H1 (cell line): ENCODE measurements around the gene PBX1. TPM values are rescaled to one million over a fixed set of nuclear protein-coding genes. Genes with fewer than 3 reads are reported as not detected.

ENCODE experiments used
- CTCF ChIA-PET: fragments of 300-600 bp; sonication (Branson Sonifier 250); formaldehyde crosslinking; loops from one replicate; lab custom pipeline; 2021; ENCODE audit not compliant: partially characterized antibody; lab: Charles Lee
- POLR2A ChIA-PET: fragments of 300-600 bp; sonication (Branson Sonifier 250); formaldehyde crosslinking; loops from one replicate; lab custom pipeline; 2021; ENCODE audit warnings: inconsistent platforms; ENCODE audit not compliant: partially characterized antibody; lab: Charles Lee
- DNase-seq, 2 experiments: peaks; one replicate each; pipeline versions ENCODE4 v3.0.0 to v3.0.0-alpha.2; 2010 to 2022; ENCODE audit warnings: low spot score in 2 of 2, low read depth in 1 of 2, mixed read lengths in 1 of 2
- FAIRE-seq: peaks from 2 replicates; lab custom pipeline; 2011; peaks lifted over from hg19 to GRCh38; lab: Jason Lieb, UNC
- H2AFZ ChIP-seq: 2 replicates; pipeline ENCODE4 v1.8.1; 2012; ENCODE audit warnings: low read length, inconsistent platforms
- H2AK5ac ChIP-seq: 2 replicates; pipeline ENCODE4 v1.6.1; 2013; ENCODE audit warnings: low read depth, low read length
- H2BK120ac ChIP-seq: replicated peaks from 2 replicates; pipeline ENCODE3; 2013; ENCODE audit warnings: low read depth, low read length, inconsistent platforms
- H2BK12ac ChIP-seq: 2 replicates; pipeline ENCODE4 v1.6.1; 2013; ENCODE audit warnings: low read depth, low read length
- H2BK15ac ChIP-seq: 2 replicates; pipeline ENCODE4 v1.6.1; 2013; ENCODE audit warnings: low read length
- H2BK20ac ChIP-seq: 2 replicates; pipeline ENCODE4 v1.6.1; 2013; ENCODE audit warnings: low read length
- H2BK5ac ChIP-seq: 2 replicates; pipeline ENCODE4 v1.6.1; 2013; ENCODE audit warnings: low read depth, low read length
- H3K14ac ChIP-seq: 2 replicates; pipeline ENCODE4 v1.6.1; 2013; ENCODE audit warnings: inconsistent platforms; ENCODE audit not compliant: insufficient read length
- H3K18ac ChIP-seq: 2 replicates; pipeline ENCODE4 v1.6.1; 2013; ENCODE audit warnings: low read length; ENCODE audit errors: extremely low read depth
- H3K23ac ChIP-seq: 2 replicates; pipeline ENCODE4 v1.6.1; 2013; ENCODE audit warnings: inconsistent platforms; ENCODE audit not compliant: insufficient read length
- H3K23me2 ChIP-seq: 2 replicates; pipeline ENCODE4 v1.6.1; 2013; ENCODE audit warnings: low read depth, low read length
- H3K27ac ChIP-seq: 2 replicates; pipeline ENCODE4 v1.6.1; 2011; ENCODE audit warnings: low read depth, low read length, inconsistent platforms
- H3K27me3 ChIP-seq, 4 experiments: replicated peaks in 1 of 4; 1 replicate in 1 of 4; 2 replicates in 3 of 4; pipeline versions ENCODE4 v1.6.1 to v1.8.1; 2011 to 2013; ENCODE audit warnings: low read length in 3 of 4, mild to moderate bottlenecking in 3 of 4, inconsistent platforms in 2 of 4, mixed read lengths in 2 of 4, moderate library complexity in 1 of 4; ENCODE audit not compliant: control insufficient read depth in 3 of 4, insufficient read depth in 3 of 4; ENCODE audit errors: extremely low read depth in 1 of 4
- H3K36me3 ChIP-seq, 4 experiments: 2 replicates each; pipeline versions ENCODE4 v1.6.1 to v1.8.1; 2011 to 2013; ENCODE audit warnings: mild to moderate bottlenecking in 4 of 4, low read length in 3 of 4, moderate library complexity in 2 of 4, control low read depth in 1 of 4, inconsistent platforms in 1 of 4; ENCODE audit not compliant: insufficient read depth in 4 of 4, control insufficient read depth in 2 of 4
- H3K4ac ChIP-seq: replicated peaks from 2 replicates; pipeline ENCODE3; 2013; ENCODE audit warnings: low read length, low read depth, mixed read lengths, inconsistent platforms; ENCODE audit not compliant: insufficient read length
- H3K4me1 ChIP-seq, 4 experiments: replicated peaks in 1 of 4; 1 replicate in 1 of 4; 2 replicates in 3 of 4; pipeline versions ENCODE4 v1.6.1 to v1.8.1; 2011 to 2013; ENCODE audit warnings: low read length in 3 of 4, inconsistent platforms in 2 of 4, mixed read lengths in 1 of 4; ENCODE audit not compliant: insufficient read depth in 4 of 4, control insufficient read depth in 3 of 4
- H3K4me2 ChIP-seq, 2 experiments: 2 replicates each; pipeline versions ENCODE4 v1.6.1 to v1.8.1; 2011 to 2013; ENCODE audit warnings: low read depth in 2 of 2, low read length in 2 of 2, control low read depth in 1 of 2, inconsistent platforms in 1 of 2, mild to moderate bottlenecking in 1 of 2; ENCODE audit not compliant: insufficient read depth in 1 of 2
- H3K4me3 ChIP-seq, 4 experiments: fragments of 200-600, 300-600 bp in 1 of 4; sonication (generic), shearing (Covaris generic), sonication (Bioruptor Twin) in 1 of 4; 2 replicates each; pipeline versions ENCODE4 v1.5.1 to v1.8.1; 2011 to 2016; ENCODE audit warnings: low read length in 4 of 4, low read depth in 3 of 4, control low read depth in 2 of 4, inconsistent platforms in 2 of 4, mild to moderate bottlenecking in 2 of 4, mixed read lengths in 1 of 4, moderate library complexity in 1 of 4; ENCODE audit not compliant: insufficient read depth in 2 of 4; ENCODE audit errors: extremely low read depth in 1 of 4
- H3K56ac ChIP-seq: replicated peaks from 2 replicates; pipeline ENCODE3; 2013; ENCODE audit warnings: low read depth, mild to moderate bottlenecking, mixed read lengths, low read length, inconsistent platforms; ENCODE audit not compliant: insufficient read length
- H3K79me1 ChIP-seq: 2 replicates; pipeline ENCODE4 v1.6.1; 2013; ENCODE audit warnings: low read depth, low read length, control low read depth
- H3K79me2 ChIP-seq, 2 experiments: 2 replicates each; pipeline versions ENCODE4 v1.6.1 to v1.8.1; 2012 to 2013; ENCODE audit warnings: low read length in 2 of 2, mild to moderate bottlenecking in 2 of 2, inconsistent platforms in 1 of 2; ENCODE audit not compliant: insufficient read depth in 2 of 2, control insufficient read depth in 1 of 2
- H3K9ac ChIP-seq, 4 experiments: replicated peaks in 1 of 4; 1 replicate in 1 of 4; 2 replicates in 3 of 4; pipeline versions ENCODE4 v1.6.1 to v1.8.1; 2011 to 2013; ENCODE audit warnings: low read depth in 3 of 4, low read length in 3 of 4, control low read depth in 2 of 4, mild to moderate bottlenecking in 2 of 4, moderate library complexity in 2 of 4, inconsistent platforms in 1 of 4; ENCODE audit errors: extremely low read depth in 1 of 4
- H3K9me3 ChIP-seq, 2 experiments: 2 replicates each; pipeline versions ENCODE4 v1.6.1 to v1.8.1; 2012 to 2013; ENCODE audit warnings: mild to moderate bottlenecking in 2 of 2, moderate library complexity in 2 of 2, control low read depth in 1 of 2, inconsistent platforms in 1 of 2, low read depth in 1 of 2, low read length in 1 of 2, mixed read lengths in 1 of 2; ENCODE audit not compliant: insufficient read depth in 2 of 2
- H4K20me1 ChIP-seq, 2 experiments: replicated peaks in 1 of 2; 2 replicates each; pipeline versions ENCODE3 to v1.8.1; 2011 to 2013; ENCODE audit warnings: inconsistent platforms in 2 of 2, low read length in 2 of 2, mild to moderate bottlenecking in 1 of 2; ENCODE audit not compliant: insufficient read depth in 2 of 2, control insufficient read depth in 1 of 2
- H4K5ac ChIP-seq: 2 replicates; pipeline ENCODE4 v1.6.1; 2013; ENCODE audit warnings: low read length, low read depth, mixed read lengths, inconsistent platforms; ENCODE audit not compliant: insufficient read length
- H4K8ac ChIP-seq: 2 replicates; pipeline ENCODE4 v1.8.0; 2013; ENCODE audit warnings: mild to moderate bottlenecking, moderate library complexity, low read length, inconsistent platforms; ENCODE audit not compliant: insufficient read depth; ENCODE audit errors: extremely low read depth
- H4K91ac ChIP-seq: replicated peaks from 2 replicates; pipeline ENCODE3; 2013; ENCODE audit warnings: low read length, mixed read lengths, inconsistent platforms; ENCODE audit not compliant: insufficient read length
- ASH2L ChIP-seq: fragments of 200-600, 300-600 bp; sonication (generic); IDR thresholded peaks from one replicate; pipeline ENCODE4 v1.7.1; 2017; ENCODE audit warnings: low read length
- JUN ChIP-seq: IDR thresholded peaks from 2 replicates; pipeline ENCODE4 v1.6.1; 2011; ENCODE audit warnings: low read depth, mild to moderate bottlenecking, improper control_type of control experiment, low read length
- JUND ChIP-seq: IDR thresholded peaks from 2 replicates; pipeline ENCODE4 v1.6.1; 2011; ENCODE audit warnings: mild to moderate bottlenecking, improper control_type of control experiment, low read length
- NRF1 ChIP-seq: IDR thresholded peaks from 2 replicates; pipeline ENCODE4 v1.6.1; 2011; ENCODE audit warnings: mild to moderate bottlenecking, low read depth, low read length, improper control_type of control experiment
- POLR2A ChIP-seq, 2 experiments: IDR thresholded peaks; 1 replicate in 1 of 2; 2 replicates in 1 of 2; pipeline ENCODE4 v1.6.1; 2011; ENCODE audit warnings: low read depth in 2 of 2, low read length in 2 of 2, mild to moderate bottlenecking in 2 of 2; ENCODE audit errors: control extremely low read depth in 1 of 2
- POU5F1 ChIP-seq: IDR thresholded peaks from 2 replicates; pipeline ENCODE4 v1.6.1; 2011; ENCODE audit warnings: low read depth, mild to moderate bottlenecking, low read length, moderate library complexity
- RFX5 ChIP-seq: IDR thresholded peaks from 2 replicates; pipeline ENCODE4 v1.6.1; 2011; ENCODE audit warnings: low read depth, low read length, improper control_type of control experiment, borderline replicate concordance
- RNF2 ChIP-seq: fragments of 200-900, 300-1000 bp; sonication (generic); IDR thresholded peaks from 2 replicates; pipeline ENCODE4 v1.7.1; 2016; ENCODE audit warnings: borderline replicate concordance, low read depth, mild to moderate bottlenecking, antibody characterized with exemption, low read length; ENCODE audit not compliant: poor library complexity, severe bottlenecking; ENCODE audit errors: missing control alignments
- SAP30 ChIP-seq: fragments of 300-600 bp; sonication (generic); IDR thresholded peaks from 2 replicates; pipeline ENCODE4 v1.7.1; 2012; ENCODE audit warnings: low read length, moderate library complexity, mild to moderate bottlenecking, inconsistent platforms; ENCODE audit not compliant: insufficient read depth, insufficient replicate concordance
- SP1 ChIP-seq: IDR thresholded peaks from 2 replicates; pipeline ENCODE4 v1.6.1; 2011; ENCODE audit warnings: low read depth, low read length
- SRF ChIP-seq: IDR thresholded peaks from 2 replicates; pipeline ENCODE4 v1.6.1; 2011; ENCODE audit warnings: mild to moderate bottlenecking, low read depth, low read length, moderate library complexity
- SUZ12 ChIP-seq: fragments of 200-600 bp; sonication (generic); IDR thresholded peaks from 2 replicates; pipeline ENCODE4 v1.6.1; 2012; ENCODE audit warnings: mild to moderate bottlenecking, inconsistent platforms, low read length, moderate library complexity, mixed read lengths
- TBP ChIP-seq: IDR thresholded peaks from 2 replicates; pipeline ENCODE4 v1.6.1; 2011; ENCODE audit warnings: low read depth, low read length, improper control_type of control experiment
- TCF12 ChIP-seq: IDR thresholded peaks from 2 replicates; pipeline ENCODE4 v1.6.1; 2011; ENCODE audit warnings: low read depth, mild to moderate bottlenecking, low read length
- YY1 ChIP-seq: IDR thresholded peaks from 2 replicates; pipeline ENCODE4 v1.6.1; 2011; ENCODE audit warnings: low read depth, mild to moderate bottlenecking, low read length
- WGBS, 2 experiments: shearing (Covaris generic) in 1 of 2; methylation state at CpG; one replicate each; pipeline versions ENCODE4 v1.1.6 to v1.1.7; 2013 to 2015; ENCODE audit warnings: low lambda C conversion rate in 2 of 2, mixed read lengths in 2 of 2, inconsistent platforms in 1 of 2, low coverage in 1 of 2, missing lambda C conversion rate in 1 of 2; ENCODE audit not compliant: insufficient replicate concordance in 2 of 2, insufficient coverage in 1 of 2, insufficient read length in 1 of 2; ENCODE audit errors: extremely low coverage in 1 of 2, missing lambda C conversion rate in 1 of 2; 5-methylcytosine and 5-hydroxymethylcytosine counted together
- polyA plus RNA-seq, 7 experiments: library from polyadenylated mRNA; depleted of rRNA in 3 of 7; stranded (reverse) in 5 of 7; unstranded in 2 of 7; fragments of >200 nt in 5 of 7; fragments of 200-250 nt in 2 of 7; gene quantifications; 1 replicate in 5 of 7; 2 replicates in 1 of 7; 4 replicates in 1 of 7; pipeline versions ENCODE4 v1.2.1 to v1.2.3, GENCODE V29; 2011 to 2013; ENCODE audit warnings: missing spikeins in 2 of 7, mixed read lengths in 2 of 7
- total RNA-seq: library from RNA; stranded (reverse); fragmentation: NEBNext Ultra II Directional; extraction: Animal tissue kit (Norgen Biotek cat#: 25700); gene quantifications from 2 replicates; pipeline ENCODE4 v1.2.1, GENCODE V29; 2021

Gene PBX1
- total and polyA plus RNA-seq, 2 of the 8 experiments (the other 6 are each of a cell fraction or from before 2014, with no cell fraction given), result 87.4 to 124 TPM

DNA sequence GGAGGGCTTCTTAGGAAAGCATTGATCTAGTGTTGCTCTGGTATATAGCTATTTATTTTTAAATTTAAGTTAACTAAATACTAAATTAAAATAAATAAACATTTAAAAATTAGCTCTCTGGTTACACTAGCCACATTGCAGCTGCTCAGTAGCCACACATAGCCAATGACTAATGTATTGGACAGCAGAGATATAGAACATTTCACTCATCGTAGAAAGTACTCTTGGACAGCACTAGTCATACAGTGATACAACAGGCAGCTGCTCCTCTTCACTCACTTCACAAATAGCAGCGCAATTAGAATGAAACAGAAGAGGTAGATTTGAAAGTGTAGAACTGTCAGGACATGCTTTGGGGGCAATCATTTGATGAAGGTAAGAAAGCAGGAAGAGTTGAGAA lies 245.4 kb downstream of the PBX1 start:
- Histone ChIP-seq H2AK5ac (no peak overlapping the region), H3K4me2 (no peak overlapping the region), H3K18ac (no peak overlapping the region), H4K5ac (no peak overlapping the region), H3K36me3 (peaks cover 5 to 54% (median 36%) of the 10 kb centered on the region in 4 experiments; a peak in 7 of 8 replicates), H3K4me1 (no peaks in the 10 kb centered on the region), H2BK12ac (no peak overlapping the region), H2BK5ac (no peak overlapping the region), H3K27ac (no peak overlapping the region), H2BK20ac (no peak overlapping the region), H2AFZ (no peak overlapping the region), H4K20me1 (peaks cover 2 to 3% of the 10 kb centered on the region in 2 experiments), H3K23me2 (no peaks in the 10 kb centered on the region), H3K56ac (no peak overlapping the region), H4K8ac (no peak overlapping the region), H3K9me3 (no peaks in the 10 kb centered on the region), H3K23ac (no peak overlapping the region), H3K4me3 (no peak overlapping the region), H3K4ac (no peak overlapping the region), H4K91ac (no peak overlapping the region), H3K79me2 (0 out of 4 replicates have a peak, but pooled peaks cover 0 to 5% of the 10 kb centered on the region in 2 experiments), H2BK120ac (no peak overlapping the region), H3K14ac (no peak overlapping the region), H3K79me1 (no peaks in the 10 kb centered on the region), H3K27me3 (no peaks in the 10 kb centered on the region), H2BK15ac (no peak overlapping the region), H3K9ac (no peak overlapping the region)
- ChIA-PET POLR2A (no interaction called here), CTCF (interaction anchor here (0.7 to 1.8 kb wide), 3 partner anchors 9 to 335 kb away, joined by 3 to 8 read pairs (median 4); no protein-coding TSS in a partner anchor)
- DNase-seq (no peak), FAIRE-seq (no peak)
- WGBS, 2 experiments, result 95% methylated on average over 2 of the region's 2 CpGs; no CpG with 5 or more reads in 1 of the 2 experiments
- TF ChIP-seq RNF2 (no peak), SUZ12 (no peak), POU5F1 (no peak), JUN (no peak), JUND (no peak), ASH2L (no peak), SP1 (no peak), RFX5 (no peak), TBP (no peak), SAP30 (no peak), NRF1 (no peak), SRF (no peak), YY1 (no peak), POLR2A (IDR thresholded peaks at IDR 0.05; ENCODE audit: control extremely low read depth in 1 of 2, low read depth in 2 of 2, low read length in 2 of 2) (no peak), TCF12 (no peak)
